PFSK-1 (cell line): Measurements from ENCODE around the gene PTH1R.

Experiments
- FOXP2 ChIP-seq: optimal IDR thresholded peaks from 2 replicates; pipeline ENCODE3; 2011; ENCODE audit warnings: borderline replicate concordance, control low read depth, inconsistent platforms; ENCODE audit not compliant: insufficient read depth; ENCODE audit errors: extremely low read length, extremely low read depth
- POLR2AphosphoS5 ChIP-seq: IDR thresholded peaks from 2 replicates; pipeline ENCODE4 v1.6.1; 2012; ENCODE audit warnings: low read depth, mild to moderate bottlenecking, control low read depth, low read length, moderate library complexity
- REST ChIP-seq, 2 experiments: IDR thresholded peaks; 2 replicates each; pipeline versions ENCODE4 v1.6.1 to v1.8.0; 2011 to 2012; ENCODE audit warnings: low read depth in 2 of 2, low read length in 2 of 2, control low read depth in 1 of 2, inconsistent platforms in 1 of 2, mild to moderate bottlenecking in 1 of 2, moderate library complexity in 1 of 2; ENCODE audit not compliant: insufficient read depth in 1 of 2
- SIN3A ChIP-seq: IDR thresholded peaks from 2 replicates; pipeline ENCODE4 v1.6.1; 2012; ENCODE audit warnings: mild to moderate bottlenecking, low read length, moderate library complexity, borderline replicate concordance; ENCODE audit not compliant: insufficient read depth
- TAF1 ChIP-seq: IDR thresholded peaks from 2 replicates; pipeline ENCODE4 v1.6.1; 2012; ENCODE audit warnings: low read length, control low read depth, borderline replicate concordance; ENCODE audit not compliant: insufficient read depth

PTH1R gene

GRCh38 chr3:46901591-46902187, 24.2 kb downstream of the PTH1R start:
- TF ChIP-seq REST (IDR thresholded peaks at IDR 0.05; ENCODE audit: insufficient read depth in 1 of 2, low read depth in 2 of 2, low read length in 2 of 2), result no peak
- no peak for TF ChIP-seq POLR2AphosphoS5
- no peak for TF ChIP-seq TAF1
- TF ChIP-seq SIN3A, result no peak
- no peak for TF ChIP-seq FOXP2

- TF ChIP-seq FOXP2 (no peak), SIN3A (no peak), TAF1 (no peak), REST (IDR thresholded peaks at IDR 0.05; ENCODE audit: insufficient read depth in 1 of 2, low read depth in 2 of 2, low read length in 2 of 2) (no peak), POLR2AphosphoS5 (no peak)
Observed at GRCh38 chr3:46902188-46902631, 24.7 kb downstream of the PTH1R start.

GRCh38 chr3:46903341-46904302, 26.1 kb downstream of the PTH1R start:
- TF ChIP-seq FOXP2 (no peak), REST (IDR thresholded peaks at IDR 0.05; ENCODE audit: insufficient read depth in 1 of 2, low read depth in 2 of 2, low read length in 2 of 2) (no peak), SIN3A (no peak)

- TF ChIP-seq FOXP2, result no peak
Observed at GRCh38 chr3:46904303-46905212, 27.0 kb downstream of the PTH1R start.

- no peak for TF ChIP-seq FOXP2
- TF ChIP-seq POLR2AphosphoS5, result no peak
- TF ChIP-seq REST (IDR thresholded peaks at IDR 0.05; ENCODE audit: insufficient read depth in 1 of 2, low read depth in 2 of 2, low read length in 2 of 2), result no peak
- no peak for TF ChIP-seq SIN3A
- TF ChIP-seq TAF1, result no peak
Observed at GRCh38 chr3:46905213-46905560, 27.7 kb downstream of the PTH1R start.
